ENCODE results near the gene PLA2R1. TPM values are rescaled to one million over a fixed set of nuclear protein-coding genes. Genes with fewer than 3 reads are reported as not detected.
"Not testable (repeated sequence)": the region's sequence is repeated elsewhere in the genome, so short reads cannot be mapped to it uniquely, and the experiment has no call there.

Gene PLA2R1
- total and polyA plus RNA-seq, 8 donors, result 0.31 to 6.8 (median 3.3) TPM

DNA sequence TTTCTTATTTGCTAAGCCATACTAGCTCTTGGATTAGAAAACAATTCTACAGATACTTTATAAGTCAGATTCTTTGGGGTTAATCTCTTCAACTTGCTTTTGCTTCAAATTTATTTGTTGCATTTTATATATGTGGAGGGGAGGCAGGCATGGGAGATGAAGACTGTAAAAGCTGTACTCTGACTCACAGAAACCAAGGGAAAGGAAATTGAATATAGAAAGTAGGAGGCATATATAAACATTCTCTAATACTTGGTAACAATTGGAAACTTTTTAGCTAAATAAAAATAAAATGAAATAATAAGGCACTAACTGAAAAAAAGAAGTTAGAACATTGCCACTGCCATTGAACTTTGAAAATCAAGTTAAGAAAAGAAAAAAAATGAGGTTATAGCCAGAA is 21.3 kb downstream of the PLA2R1 start:
- Histone ChIP-seq H3K4me1 (peaks cover 0 to 15% (median 4%) of the 10 kb centered on the region in 4 donors), H3K27ac (no peak overlapping the region), H3K27me3 (no peaks in the 10 kb centered on the region), H3K36me3 (peaks cover 0 to 4% (median 0%) of the 10 kb centered on the region in 4 donors), H3K4me3 (no peak overlapping the region), H3K9me3 (no peaks in the 10 kb centered on the region)
- no peak for DNase-seq
- TF ChIP-seq, protein P1, sequence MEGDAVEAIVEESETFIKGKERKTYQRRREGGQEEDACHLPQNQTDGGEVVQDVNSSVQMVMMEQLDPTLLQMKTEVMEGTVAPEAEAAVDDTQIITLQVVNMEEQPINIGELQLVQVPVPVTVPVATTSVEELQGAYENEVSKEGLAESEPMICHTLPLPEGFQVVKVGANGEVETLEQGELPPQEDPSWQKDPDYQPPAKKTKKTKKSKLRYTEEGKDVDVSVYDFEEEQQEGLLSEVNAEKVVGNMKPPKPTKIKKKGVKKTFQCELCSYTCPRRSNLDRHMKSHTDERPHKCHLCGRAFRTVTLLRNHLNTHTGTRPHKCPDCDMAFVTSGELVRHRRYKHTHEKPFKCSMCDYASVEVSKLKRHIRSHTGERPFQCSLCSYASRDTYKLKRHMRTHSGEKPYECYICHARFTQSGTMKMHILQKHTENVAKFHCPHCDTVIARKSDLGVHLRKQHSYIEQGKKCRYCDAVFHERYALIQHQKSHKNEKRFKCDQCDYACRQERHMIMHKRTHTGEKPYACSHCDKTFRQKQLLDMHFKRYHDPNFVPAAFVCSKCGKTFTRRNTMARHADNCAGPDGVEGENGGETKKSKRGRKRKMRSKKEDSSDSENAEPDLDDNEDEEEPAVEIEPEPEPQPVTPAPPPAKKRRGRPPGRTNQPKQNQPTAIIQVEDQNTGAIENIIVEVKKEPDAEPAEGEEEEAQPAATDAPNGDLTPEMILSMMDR (IDR thresholded peaks at IDR 0.05), result no peak
- TF ChIP-seq EP300 (IDR thresholded peaks at IDR 0.05), result no peak
- TF ChIP-seq POLR2AphosphoS5 (IDR thresholded peaks at IDR 0.05), result no peak
- no peak for TF ChIP-seq POLR2A (IDR thresholded peaks at IDR 0.05)
- intact Hi-C loops (cut with DNase I; ENCODE audit: low total_unique reads), result no loop called here

DNA sequence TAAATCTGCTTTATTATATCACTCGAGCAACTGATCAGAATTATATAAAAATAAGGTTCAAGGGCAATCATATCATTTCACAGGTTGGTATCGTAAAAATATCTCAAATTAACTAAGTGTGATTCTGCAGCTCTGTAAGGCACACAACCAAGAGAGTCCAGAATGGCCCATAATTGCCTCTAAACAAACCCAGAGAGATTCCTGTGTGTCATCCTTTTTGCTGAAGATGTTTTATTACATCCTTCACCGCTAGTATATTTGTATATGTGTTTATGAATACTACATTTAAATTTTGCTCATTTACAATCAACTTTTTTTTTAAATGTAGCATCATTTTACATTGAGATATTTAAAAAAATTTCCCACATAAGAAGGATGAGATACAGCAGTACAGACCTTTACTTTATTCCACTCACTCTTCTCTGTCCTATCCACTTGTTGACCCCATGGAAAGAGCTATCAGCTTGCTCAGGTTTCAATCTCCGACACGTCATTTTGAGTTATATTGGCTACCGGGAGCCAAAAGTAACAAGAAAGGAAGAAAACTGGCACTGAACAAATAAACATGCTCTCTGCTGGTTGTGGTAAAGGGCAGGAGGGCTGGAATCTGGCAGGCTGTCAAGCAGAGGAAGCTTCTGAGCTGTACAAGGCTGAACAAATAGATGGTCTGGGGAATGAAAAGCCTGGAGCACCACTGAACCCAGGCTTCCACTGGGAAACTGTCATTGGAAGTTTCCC is 23.1 kb downstream of the PLA2R1 start:
- peaks cover 0 to 15% (median 4%) of the 10 kb centered on the region in 4 donors for H3K4me1 ChIP-seq
- intact Hi-C loops (cut with DNase I; ENCODE audit: low total_unique reads), result no loop called here
- WGBS, 5 donors, result 53 to 65% (median 55%) methylated on average over 6 of the region's 6 CpGs
- no peak for TF ChIP-seq POLR2AphosphoS5 (IDR thresholded peaks at IDR 0.05)
- TF ChIP-seq POLR2A (IDR thresholded peaks at IDR 0.05), result no peak
- TF ChIP-seq EP300 (IDR thresholded peaks at IDR 0.05), result no peak
- TF ChIP-seq, protein P1 (IDR thresholded peaks at IDR 0.05), result no peak
- no peaks in the 10 kb centered on the region for H3K9me3 ChIP-seq
- H3K27me3 ChIP-seq, result no peaks in the 10 kb centered on the region
- H3K4me3 ChIP-seq, result no peak overlapping the region
- DNase-seq, result peak in 1 of 2 donors; percentile 62
- no peak overlapping the region for H3K27ac ChIP-seq
- peaks cover 0 to 1% (median 0%) of the 10 kb centered on the region in 4 donors for H3K36me3 ChIP-seq

DNA sequence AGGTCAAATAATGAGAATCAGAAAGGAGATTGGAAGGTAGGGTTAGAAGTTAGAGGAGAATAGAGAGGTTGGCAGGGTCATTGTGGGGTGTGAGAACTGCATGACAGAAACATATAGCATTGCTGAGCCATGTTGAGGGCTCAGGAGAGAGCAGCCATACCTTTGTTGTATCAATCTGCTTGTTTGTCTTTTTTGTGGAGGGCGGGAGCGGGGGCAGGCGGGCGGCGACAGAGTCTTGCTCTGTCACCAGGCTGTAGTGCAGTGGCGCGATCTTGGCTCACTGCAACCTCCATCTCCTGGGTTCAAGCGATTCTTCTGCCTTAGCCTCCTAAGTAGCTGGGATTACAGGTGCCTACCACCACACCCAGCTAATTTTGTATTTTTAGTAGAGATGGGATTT is 23.8 kb downstream of the PLA2R1 start:
- intact Hi-C loops (cut with DNase I; ENCODE audit: low total_unique reads); H3K27me3 ChIP-seq; DNase-seq; H3K9me3 ChIP-seq; H3K36me3 ChIP-seq; H3K4me3 ChIP-seq; H3K27ac ChIP-seq: not testable (repeated sequence)
- 98% methylated on average over 8 of the region's 8 CpGs for WGBS, 5 donors
- H3K4me1 ChIP-seq, result peaks cover 0 to 15% (median 4%) of the 10 kb centered on the region in 4 donors

DNA sequence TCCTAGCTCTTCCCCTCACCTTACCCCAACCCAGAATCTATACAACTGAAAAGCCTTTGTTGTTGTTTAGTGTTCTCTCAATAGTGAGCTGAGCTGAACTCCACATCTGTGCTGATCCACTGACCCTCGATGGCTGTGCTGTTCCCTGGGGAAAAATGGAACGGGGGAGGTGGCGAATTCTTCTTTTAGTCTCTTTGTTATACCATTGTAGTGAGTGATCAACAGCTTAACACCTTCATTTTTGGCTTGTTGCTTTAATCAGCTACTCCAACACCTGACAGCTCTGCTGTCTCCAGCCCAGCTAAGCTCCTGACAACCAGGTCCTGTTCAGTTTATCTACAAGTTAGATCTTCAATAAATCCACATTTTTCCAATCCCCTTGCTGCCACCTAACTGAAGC is 25.7 kb downstream of the PLA2R1 start:
- H3K36me3 ChIP-seq, result no peaks in the 10 kb centered on the region
- no peak for DNase-seq
- H3K27me3 ChIP-seq, result no peaks in the 10 kb centered on the region
- peaks cover 0 to 15% (median 4%) of the 10 kb centered on the region in 4 donors for H3K4me1 ChIP-seq
- TF ChIP-seq EP300 (IDR thresholded peaks at IDR 0.05) (no peak), POLR2AphosphoS5 (IDR thresholded peaks at IDR 0.05) (no peak), POLR2A (IDR thresholded peaks at IDR 0.05) (no peak)
- TF ChIP-seq, protein P1 (IDR thresholded peaks at IDR 0.05), result no peak
- intact Hi-C loops (cut with DNase I; ENCODE audit: low total_unique reads), result no loop called here
- no peaks in the 10 kb centered on the region for H3K9me3 ChIP-seq
- H3K27ac ChIP-seq, result no peak overlapping the region
- H3K4me3 ChIP-seq, result no peak overlapping the region
- 63 to 73% (median 66%) methylated on average over 3 of the region's 3 CpGs for WGBS, 5 donors

DNA sequence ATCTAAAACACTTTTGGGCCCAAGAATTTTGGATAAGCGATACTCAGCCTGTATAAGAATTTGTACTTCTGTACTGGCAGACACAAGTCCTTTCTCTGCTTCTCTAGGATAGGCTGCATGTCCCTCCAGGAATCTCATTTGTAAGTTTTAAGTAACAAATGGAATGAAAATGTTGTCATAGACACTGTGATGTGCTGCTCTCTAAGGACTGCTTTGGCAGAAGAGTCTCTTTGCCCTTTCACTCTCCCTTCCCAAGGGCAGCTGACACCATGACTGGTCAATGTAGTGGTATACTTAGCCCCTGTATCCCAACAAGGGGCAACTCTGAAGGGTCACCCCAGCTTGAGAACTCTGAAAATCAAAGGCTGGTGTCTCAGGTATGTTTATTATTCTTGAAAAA is 27.3 kb downstream of the PLA2R1 start:
- H3K4me1 ChIP-seq, result peaks cover 0 to 8% (median 4%) of the 10 kb centered on the region in 4 donors
- DNase-seq, result no peak
- TF ChIP-seq EP300 (IDR thresholded peaks at IDR 0.05), result no peak
- TF ChIP-seq POLR2AphosphoS5 (IDR thresholded peaks at IDR 0.05), result no peak
- no peak overlapping the region for H3K27ac ChIP-seq
- WGBS, 5 donors, result 91 to 98% (median 94%) methylated on average over 1 of the region's 1 CpG
- no peaks in the 10 kb centered on the region for H3K9me3 ChIP-seq
- H3K4me3 ChIP-seq, result no peak overlapping the region
- intact Hi-C loops (cut with DNase I; ENCODE audit: low total_unique reads), result no loop called here
- no peaks in the 10 kb centered on the region for H3K27me3 ChIP-seq
- H3K36me3 ChIP-seq, result no peaks in the 10 kb centered on the region
